Fibroblast of pulmonary artery (primary cell): ENCODE results near the gene MDC1.
A peak's percentile ranks its signal among the peaks of the same experiment; 100 is the strongest.
"Not testable (repeated sequence)": the region's sequence is repeated elsewhere in the genome, so short reads cannot be mapped to it uniquely, and the experiment has no call there.

Source experiments
- DNase-seq: peaks from one replicate; pipeline ENCODE4 v3.0.0-alpha.2; 2010; ENCODE audit warnings: low read depth
- H3K4me3 ChIP-seq: replicated peaks from 2 replicates; pipeline ENCODE4 v1.5.1; 2011; ENCODE audit warnings: low read depth, mild to moderate bottlenecking, control low read depth, low read length, moderate library complexity
- TF ChIP-seq, protein P1 (sequence below): IDR thresholded peaks from 2 replicates; pipeline ENCODE4 v1.5.1; 2011; ENCODE audit warnings: mild to moderate bottlenecking, control low read depth, low read length, inconsistent platforms; ENCODE audit errors: missing control alignments

The MDC1 gene

DNA sequence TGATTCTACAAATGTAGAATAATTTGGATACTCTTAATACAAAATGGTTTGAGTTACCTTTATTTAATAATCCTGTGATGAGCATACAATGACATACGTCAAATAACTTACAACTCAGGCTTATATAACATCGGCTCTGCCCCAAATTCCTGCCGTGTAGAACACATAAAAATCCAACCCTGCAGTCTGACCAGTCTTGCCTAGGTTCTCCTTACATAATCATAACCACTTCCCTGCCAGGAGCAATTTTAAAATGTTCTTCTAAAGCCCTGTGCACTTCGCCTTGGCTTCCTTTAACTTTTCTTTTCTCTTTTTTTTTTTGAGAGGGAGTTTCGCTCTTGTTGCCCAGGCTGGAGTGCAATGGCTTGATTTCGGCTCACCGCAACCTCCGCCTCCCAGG is 43.5 kb upstream of the MDC1 start:
- TF ChIP-seq, protein P1, sequence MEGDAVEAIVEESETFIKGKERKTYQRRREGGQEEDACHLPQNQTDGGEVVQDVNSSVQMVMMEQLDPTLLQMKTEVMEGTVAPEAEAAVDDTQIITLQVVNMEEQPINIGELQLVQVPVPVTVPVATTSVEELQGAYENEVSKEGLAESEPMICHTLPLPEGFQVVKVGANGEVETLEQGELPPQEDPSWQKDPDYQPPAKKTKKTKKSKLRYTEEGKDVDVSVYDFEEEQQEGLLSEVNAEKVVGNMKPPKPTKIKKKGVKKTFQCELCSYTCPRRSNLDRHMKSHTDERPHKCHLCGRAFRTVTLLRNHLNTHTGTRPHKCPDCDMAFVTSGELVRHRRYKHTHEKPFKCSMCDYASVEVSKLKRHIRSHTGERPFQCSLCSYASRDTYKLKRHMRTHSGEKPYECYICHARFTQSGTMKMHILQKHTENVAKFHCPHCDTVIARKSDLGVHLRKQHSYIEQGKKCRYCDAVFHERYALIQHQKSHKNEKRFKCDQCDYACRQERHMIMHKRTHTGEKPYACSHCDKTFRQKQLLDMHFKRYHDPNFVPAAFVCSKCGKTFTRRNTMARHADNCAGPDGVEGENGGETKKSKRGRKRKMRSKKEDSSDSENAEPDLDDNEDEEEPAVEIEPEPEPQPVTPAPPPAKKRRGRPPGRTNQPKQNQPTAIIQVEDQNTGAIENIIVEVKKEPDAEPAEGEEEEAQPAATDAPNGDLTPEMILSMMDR: no peak
- DNase-seq: no peak
- no peak overlapping the region for H3K4me3 ChIP-seq

DNA sequence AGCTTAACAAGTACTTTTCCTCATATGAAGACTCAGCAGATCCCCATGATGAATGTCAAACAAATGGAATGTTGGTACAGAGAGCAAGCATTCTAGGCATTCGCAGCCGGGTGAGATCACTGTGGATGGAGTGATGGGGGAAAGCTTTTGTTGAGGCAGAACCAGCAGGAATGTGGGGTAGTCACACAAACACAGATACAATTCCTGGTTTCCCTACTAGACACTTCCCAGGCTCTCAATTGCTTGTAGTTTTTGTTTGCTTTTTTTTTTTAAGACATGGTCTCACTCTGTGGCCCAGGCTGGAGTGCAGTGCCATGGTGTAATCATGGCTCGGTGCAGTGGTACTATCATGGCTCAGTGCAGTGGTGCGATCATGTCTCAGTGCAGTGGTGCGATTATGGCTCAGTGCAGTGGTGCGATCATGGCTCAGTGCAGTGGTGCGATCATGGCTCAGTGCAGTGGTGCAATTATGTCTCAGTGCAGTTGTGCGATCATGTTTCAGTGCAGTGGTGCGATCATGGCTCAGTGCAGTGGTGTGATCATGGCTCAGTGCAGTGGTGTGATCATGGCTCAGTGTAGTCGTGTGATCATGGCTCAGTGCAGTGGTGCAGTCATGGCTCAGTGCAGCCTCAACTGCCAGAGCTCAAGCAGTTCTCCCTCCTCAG is 42.6 kb upstream of the MDC1 start:
- H3K4me3 ChIP-seq: no peak overlapping the region
- DNase-seq: peak; percentile 94
- TF ChIP-seq, protein P1: no peak

DNA sequence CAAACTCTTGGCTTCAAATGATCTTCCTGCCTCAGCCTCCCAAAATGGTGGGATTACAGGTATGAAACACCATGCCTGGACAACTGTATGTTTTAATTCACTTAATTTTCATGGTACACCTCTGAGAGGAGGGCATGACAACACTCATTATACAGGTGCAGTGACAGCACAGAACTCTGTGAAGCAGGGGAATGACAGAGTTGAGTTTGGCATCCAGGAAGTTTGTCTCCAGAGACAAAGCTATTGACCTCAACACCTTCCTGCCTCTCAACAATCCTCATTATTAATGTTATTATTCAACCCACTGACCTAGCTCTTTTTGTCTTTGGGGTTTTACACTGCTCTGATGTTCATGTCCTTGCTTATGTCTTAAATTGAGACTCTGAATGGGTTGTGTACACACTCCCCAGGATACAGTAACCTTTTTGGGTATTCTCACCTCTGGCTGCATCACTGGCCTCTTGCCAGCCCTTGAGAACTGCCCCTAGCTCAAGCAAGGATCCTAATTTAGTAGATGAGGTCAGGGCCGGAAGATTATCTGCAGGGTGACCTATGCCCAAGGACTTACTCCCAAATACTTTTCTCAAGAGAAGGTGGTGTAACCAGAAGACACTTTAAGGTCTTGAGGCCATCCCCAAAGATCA is 40.3 kb upstream of the MDC1 start:
- H3K4me3 ChIP-seq: no peak overlapping the region
- TF ChIP-seq, protein P1: no peak
- DNase-seq: no peak

DNA sequence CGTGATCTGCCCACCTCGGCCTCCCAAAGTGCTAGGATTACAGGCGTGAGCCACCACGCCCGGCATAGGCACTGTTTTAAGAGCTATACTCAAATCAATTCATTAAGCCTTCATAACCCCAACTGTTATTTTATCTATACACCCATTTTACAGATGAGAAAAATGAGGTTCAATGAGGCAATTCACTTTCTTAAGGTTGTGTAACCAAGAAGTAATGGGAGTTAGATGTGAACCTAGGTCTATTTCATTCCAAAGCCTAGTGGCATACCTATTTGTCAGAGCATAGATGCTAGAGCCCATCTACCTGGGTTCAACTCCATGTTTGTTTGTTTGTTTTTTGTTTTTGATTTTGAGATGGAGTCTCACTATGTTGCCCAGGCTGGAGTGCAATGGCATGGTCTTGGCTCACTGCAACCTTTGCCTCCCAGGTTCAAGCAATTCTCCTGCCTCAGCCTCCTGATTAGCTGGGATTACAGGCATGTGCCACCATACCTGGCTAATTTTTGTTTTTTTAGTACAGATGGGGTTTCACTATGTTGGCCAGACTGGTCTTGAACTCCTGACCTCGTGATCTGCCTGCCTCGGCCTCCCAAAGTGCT is 39.4 kb upstream of the MDC1 start:
- not testable (repeated sequence) for H3K4me3 ChIP-seq, DNase-seq

DNA sequence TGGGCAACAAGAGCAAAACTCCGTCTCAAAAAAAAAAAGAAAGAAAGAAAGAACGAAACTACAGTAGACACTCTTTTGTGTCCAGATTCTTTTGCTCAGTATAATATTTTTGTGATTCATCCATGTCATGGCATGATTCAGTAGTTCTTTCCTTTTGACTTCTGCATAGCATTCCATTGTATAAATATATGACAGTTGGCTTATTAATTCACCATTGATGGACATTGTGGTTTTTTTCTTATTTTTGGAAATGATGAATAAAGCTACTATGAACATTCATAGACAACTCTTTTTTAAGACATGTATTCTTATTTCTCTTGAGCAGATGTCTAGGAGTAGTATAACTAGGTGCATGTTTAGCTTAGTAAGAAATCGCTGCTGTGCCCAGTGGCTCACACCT is 37.5 kb upstream of the MDC1 start:
- H3K4me3 ChIP-seq: no peak overlapping the region
- no peak for DNase-seq
- TF ChIP-seq, protein P1: no peak

DNA sequence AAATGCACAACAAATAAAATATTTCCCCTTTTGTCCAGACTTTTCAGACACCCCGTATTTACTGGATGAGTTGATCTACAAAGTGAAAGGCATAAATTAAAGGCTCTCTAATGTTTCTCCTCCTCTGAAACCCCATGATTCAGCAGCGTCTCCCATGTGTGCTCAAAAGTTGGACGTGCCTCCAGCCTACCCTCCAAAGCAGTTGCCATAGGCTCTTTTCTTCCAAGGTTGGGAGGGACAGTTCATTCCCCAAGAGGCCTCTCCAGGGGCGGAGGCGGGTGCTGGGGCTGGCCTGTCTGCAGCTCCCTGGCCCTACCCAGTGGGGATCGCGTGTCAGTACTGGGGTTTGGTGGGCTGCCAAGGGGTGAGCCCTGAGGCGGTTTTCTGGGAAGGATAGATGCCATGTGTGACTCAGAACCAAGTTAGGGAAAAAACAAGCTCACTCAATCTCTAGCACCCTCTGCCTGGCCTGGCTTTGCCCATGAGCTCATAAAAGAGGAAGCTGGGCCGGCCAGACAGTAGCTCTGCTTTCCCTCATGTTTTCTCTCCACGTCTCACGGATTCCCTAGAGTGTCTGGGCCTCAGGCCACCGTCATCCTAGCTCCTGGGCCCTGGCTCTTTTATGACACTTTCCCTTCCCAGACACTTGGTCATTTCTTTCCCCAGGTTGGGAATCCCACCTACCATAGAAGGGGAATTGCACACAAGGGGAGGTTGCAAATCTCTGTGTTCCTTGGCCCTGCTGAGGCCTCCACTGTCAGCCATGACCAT is 35.3 kb upstream of the MDC1 start:
- TF ChIP-seq, protein P1: peak; percentile 4
- DNase-seq: peak; percentile 100
- H3K4me3 ChIP-seq: no peak overlapping the region

DNA sequence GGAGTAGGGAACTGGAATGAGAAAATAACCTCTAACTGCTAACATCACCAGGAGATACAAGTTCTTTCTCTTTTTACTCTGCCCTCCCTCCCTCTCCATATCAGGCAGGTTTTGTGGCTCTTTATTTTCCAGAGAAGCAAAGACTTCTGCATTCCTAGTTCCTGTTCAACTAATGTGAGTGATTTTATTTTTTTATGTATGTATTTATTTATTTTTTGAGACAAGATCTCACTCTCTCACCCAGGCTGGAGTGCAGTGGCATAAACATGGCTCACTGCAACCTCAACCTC is 33.2 kb upstream of the MDC1 start:
- DNase-seq: no peak
- TF ChIP-seq, protein P1: no peak
- H3K4me3 ChIP-seq: no peak overlapping the region
